Muscle layer of colon (tissue), 2 donors: Measurements from ENCODE around the gene ANKS1A.
"Not testable (repeated sequence)": the region's sequence is repeated elsewhere in the genome, so short reads cannot be mapped to it uniquely, and the experiment has no call there.

Experiments
- H3K27ac ChIP-seq: one replicate; pipeline ENCODE4 v1.7.0; 2013; ENCODE audit warnings: low read depth, mild to moderate bottlenecking, low read length, moderate library complexity
- H3K27me3 ChIP-seq, 2 donors: one replicate each; pipeline ENCODE4 v1.7.0; 2013; ENCODE audit warnings: low read length in 2 of 2, mild to moderate bottlenecking in 2 of 2; ENCODE audit not compliant: insufficient read depth in 2 of 2, control insufficient read depth in 1 of 2
- H3K36me3 ChIP-seq: one replicate; pipeline ENCODE4 v1.7.0; 2013; ENCODE audit warnings: mild to moderate bottlenecking, low read length; ENCODE audit not compliant: insufficient read depth
- H3K4me1 ChIP-seq: one replicate; pipeline ENCODE4 v1.7.0; 2013; ENCODE audit warnings: mild to moderate bottlenecking, low read length; ENCODE audit not compliant: insufficient read depth
- H3K4me3 ChIP-seq, 2 donors: one replicate each; pipeline ENCODE4 v1.7.0; 2013; ENCODE audit warnings: low read length in 2 of 2, low read depth in 1 of 2, mild to moderate bottlenecking in 1 of 2, moderate library complexity in 1 of 2
- H3K9ac ChIP-seq: one replicate; pipeline ENCODE4 v1.7.0; 2013; ENCODE audit warnings: low read length
- H3K9me3 ChIP-seq: one replicate; pipeline ENCODE4 v1.7.0; 2013; ENCODE audit warnings: mild to moderate bottlenecking, low read length
- donor health status: abdominal sarcoma.
- donor health status: Adenocarcinoma of cecum.

The ANKS1A gene

DNA sequence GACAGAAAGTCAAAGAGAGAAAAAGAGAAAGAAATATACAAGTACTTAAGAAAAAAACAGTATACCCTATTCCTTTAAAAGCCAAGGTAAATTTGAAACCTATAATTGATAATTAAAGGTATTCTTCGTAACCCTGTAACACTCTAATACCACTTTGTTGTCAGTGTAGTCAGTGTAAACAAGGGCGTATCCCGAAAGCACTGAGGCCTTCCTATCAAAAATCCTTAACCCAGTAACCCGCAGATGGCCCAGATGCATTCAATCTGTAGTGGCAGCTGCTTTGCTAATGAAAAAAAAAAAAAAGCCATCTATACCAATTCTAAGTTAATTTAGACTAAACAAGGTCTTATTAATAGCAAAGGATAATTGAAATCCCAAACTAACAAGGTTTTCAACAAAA is 110.9 kb downstream of the ANKS1A start:
- H3K4me1 ChIP-seq, H3K36me3 ChIP-seq, H3K27ac ChIP-seq: not testable (repeated sequence)

DNA sequence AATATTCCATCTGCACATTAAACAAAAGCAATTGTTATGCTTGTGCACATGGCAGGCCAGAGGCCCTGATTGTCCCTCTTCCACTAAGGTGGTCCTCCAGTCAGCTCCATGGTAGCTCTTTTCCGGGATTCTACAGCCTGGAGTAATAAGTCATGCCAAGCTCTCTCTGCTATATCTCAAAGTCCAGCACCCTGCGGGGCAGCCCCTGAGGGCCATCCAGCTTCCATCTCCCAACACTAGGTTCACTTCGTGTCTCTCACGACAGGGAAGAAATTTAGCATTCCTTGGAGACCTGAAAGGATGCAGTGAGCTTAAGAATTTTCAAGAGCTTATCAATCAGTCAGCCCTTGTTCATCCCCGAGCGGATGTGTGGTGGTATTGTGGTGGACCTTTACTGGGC is 112.3 kb downstream of the ANKS1A start:
- H3K9me3 ChIP-seq, H3K9ac ChIP-seq: not testable (repeated sequence)

More for the DNA sequence above, 110.9 kb downstream of the ANKS1A start:
- not testable (repeated sequence) for H3K9me3 ChIP-seq, H3K4me3 ChIP-seq, H3K27me3 ChIP-seq, H3K9ac ChIP-seq

GRCh38 chr6:35003886-35004530 is 115.0 kb downstream of the ANKS1A start:
- not testable (repeated sequence) for H3K27me3 ChIP-seq, H3K4me1 ChIP-seq, H3K9me3 ChIP-seq, H3K36me3 ChIP-seq, H3K4me3 ChIP-seq, H3K27ac ChIP-seq, H3K9ac ChIP-seq

More for the DNA sequence above, 112.3 kb downstream of the ANKS1A start:
- H3K36me3 ChIP-seq, H3K4me3 ChIP-seq, H3K27ac ChIP-seq, H3K4me1 ChIP-seq, H3K27me3 ChIP-seq: not testable (repeated sequence)

GRCh38 chr6:35007016-35007415 is 118.0 kb downstream of the ANKS1A start:
- Histone ChIP-seq H3K27me3 (no peaks in the 10 kb centered on the region), H3K4me1 (no peaks in the 10 kb centered on the region), H3K4me3 (no peak overlapping the region), H3K9me3 (no peaks in the 10 kb centered on the region), H3K36me3 (no peaks in the 10 kb centered on the region), H3K27ac (no peak overlapping the region), H3K9ac (no peak overlapping the region)

GRCh38 chr6:35008858-35009257 is 119.8 kb downstream of the ANKS1A start:
- no peaks in the 10 kb centered on the region for H3K27me3 ChIP-seq
- H3K9me3 ChIP-seq, result no peaks in the 10 kb centered on the region
- H3K9ac ChIP-seq, result no peak overlapping the region
- no peak overlapping the region for H3K27ac ChIP-seq
- H3K4me1 ChIP-seq, result no peaks in the 10 kb centered on the region
- H3K36me3 ChIP-seq, result no peaks in the 10 kb centered on the region
- no peak overlapping the region for H3K4me3 ChIP-seq

GRCh38 chr6:35011096-35012041 is 122.3 kb downstream of the ANKS1A start:
- H3K27ac ChIP-seq, result no peak overlapping the region
- H3K36me3 ChIP-seq, result no peaks in the 10 kb centered on the region

DNA sequence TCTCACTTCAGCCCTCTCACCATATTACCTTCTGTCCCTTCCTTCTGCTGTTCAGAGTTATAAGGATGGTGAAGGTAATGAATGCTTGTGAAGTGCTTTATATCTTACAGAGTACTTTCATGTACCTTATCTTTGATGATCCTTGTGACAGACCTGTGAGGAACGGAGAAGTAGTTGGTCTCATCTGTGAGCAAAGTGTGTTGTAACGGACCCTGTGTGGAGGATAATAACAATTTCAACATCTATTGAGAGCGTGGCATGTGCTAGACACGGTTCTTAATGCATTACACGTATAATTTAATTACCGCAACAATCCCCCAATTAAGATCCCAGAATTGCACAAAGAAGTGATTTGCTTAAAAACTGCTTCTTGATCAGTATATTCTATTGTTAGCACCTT is 124.6 kb downstream of the ANKS1A start:
- Histone ChIP-seq H3K9me3 (no peaks in the 10 kb centered on the region), H3K27ac (no peak overlapping the region), H3K4me3 (no peak overlapping the region), H3K36me3 (no peaks in the 10 kb centered on the region), H3K27me3 (no peaks in the 10 kb centered on the region), H3K4me1 (peaks cover 26% of the 10 kb centered on the region), H3K9ac (no peak overlapping the region)

More at GRCh38 chr6:35011096-35012041, 122.3 kb downstream of the ANKS1A start:
- Histone ChIP-seq H3K9me3 (no peaks in the 10 kb centered on the region), H3K4me1 (peaks cover 18% of the 10 kb centered on the region), H3K27me3 (no peaks in the 10 kb centered on the region), H3K9ac (no peak overlapping the region), H3K4me3 (no peak overlapping the region)

- Histone ChIP-seq H3K36me3 (no peaks in the 10 kb centered on the region), H3K27me3 (no peaks in the 10 kb centered on the region), H3K9ac (no peak overlapping the region), H3K4me3 (no peak overlapping the region), H3K4me1 (peaks cover 33% of the 10 kb centered on the region), H3K9me3 (no peaks in the 10 kb centered on the region), H3K27ac (peak overlapping the region; percentile 41)
Observed at GRCh38 chr6:35014341-35014740, 125.3 kb downstream of the ANKS1A start.

DNA sequence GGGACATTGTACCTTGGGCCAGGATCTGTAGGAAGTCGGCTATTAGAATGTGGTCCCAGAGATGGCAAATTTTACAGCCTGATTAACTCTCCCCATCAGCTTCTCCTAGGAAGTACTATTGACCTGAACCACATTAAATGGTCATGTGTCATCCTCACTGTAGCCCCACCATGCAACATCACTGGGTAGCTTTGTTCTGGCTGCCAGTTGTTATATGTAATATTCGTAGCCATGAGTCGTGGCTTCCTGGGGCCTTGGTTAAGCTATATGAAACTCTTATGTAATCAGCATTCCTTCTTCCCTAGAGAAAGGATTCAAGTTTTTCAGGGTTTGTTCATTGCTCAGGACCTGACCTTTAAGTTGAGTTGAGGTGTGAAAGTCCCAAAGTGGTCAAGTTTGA is 125.7 kb downstream of the ANKS1A start:
- peaks cover 37% of the 10 kb centered on the region for H3K4me1 ChIP-seq
- no peaks in the 10 kb centered on the region for H3K27me3 ChIP-seq
- H3K36me3 ChIP-seq, result no peaks in the 10 kb centered on the region
- no peak overlapping the region for H3K9ac ChIP-seq
- no peaks in the 10 kb centered on the region for H3K9me3 ChIP-seq
- H3K27ac ChIP-seq, result peak overlapping the region; percentile 41
- H3K4me3 ChIP-seq, result no peak overlapping the region

- Histone ChIP-seq H3K4me3 (no peak overlapping the region), H3K9ac (no peak overlapping the region), H3K4me1 (peaks cover 41% of the 10 kb centered on the region), H3K36me3 (no peaks in the 10 kb centered on the region), H3K27ac (peak overlapping the region; percentile 100), H3K9me3 (no peaks in the 10 kb centered on the region), H3K27me3 (no peaks in the 10 kb centered on the region)
Observed at GRCh38 chr6:35015476-35015875, 126.4 kb downstream of the ANKS1A start.

DNA sequence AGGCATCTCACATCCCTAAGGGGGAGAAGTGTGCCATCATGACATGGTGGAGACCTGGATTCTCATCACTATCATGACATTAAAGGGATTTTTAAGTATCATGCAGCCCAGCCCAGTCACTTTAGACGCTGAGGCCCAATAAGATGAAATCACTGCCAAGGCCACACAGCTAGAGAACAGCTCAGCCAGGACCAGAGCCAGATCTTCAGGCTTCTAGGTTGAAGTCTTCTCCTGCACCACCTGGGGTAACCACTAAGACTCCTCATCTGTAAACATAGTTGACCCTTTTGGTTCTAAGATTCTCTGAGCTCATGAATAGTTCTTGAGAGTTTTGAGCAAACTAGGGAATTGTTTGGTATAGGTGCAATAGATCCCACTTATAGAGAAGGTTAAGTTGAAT is 126.9 kb downstream of the ANKS1A start:
- Histone ChIP-seq H3K4me1 (peaks cover 45% of the 10 kb centered on the region), H3K9me3 (no peaks in the 10 kb centered on the region), H3K36me3 (no peaks in the 10 kb centered on the region), H3K4me3 (no peak overlapping the region), H3K27me3 (no peaks in the 10 kb centered on the region), H3K27ac (peak overlapping the region; percentile 100), H3K9ac (peak overlapping the region; percentile 92)
